Activated gamma-delta T cell treated with Interleukin-2 at 50 U/mL for 16 hours (primary cell): ENCODE results near the gene RAB7A.

ENCODE experiments used
- DNase-seq: peaks from one replicate; pipeline ENCODE4 v3.0.0-alpha.2; 2020

The RAB7A gene

DNA sequence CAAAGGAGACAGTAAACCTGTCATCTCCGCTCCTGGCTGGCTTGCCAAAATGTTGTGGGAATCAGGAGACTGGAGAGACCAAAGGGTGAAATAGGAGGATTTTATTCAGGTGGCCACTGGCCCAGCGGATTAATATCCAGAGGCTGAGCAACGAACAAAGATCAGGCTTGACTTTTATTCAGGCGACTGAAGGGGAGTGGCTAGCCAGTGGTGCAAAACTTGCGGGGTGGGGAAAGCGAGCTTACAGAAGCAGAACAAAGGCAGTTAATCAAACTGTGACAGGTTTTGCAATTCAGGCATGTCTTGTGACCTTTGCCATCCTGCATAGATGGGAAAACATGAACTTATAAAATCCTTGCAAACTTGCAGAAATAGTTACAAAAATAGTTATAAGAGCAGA lies 133.6 kb downstream of the RAB7A start:
- DNase-seq: no peak

GRCh38 chr3:128861491-128861890 lies 135.5 kb downstream of the RAB7A start:
- no peak for DNase-seq

DNA sequence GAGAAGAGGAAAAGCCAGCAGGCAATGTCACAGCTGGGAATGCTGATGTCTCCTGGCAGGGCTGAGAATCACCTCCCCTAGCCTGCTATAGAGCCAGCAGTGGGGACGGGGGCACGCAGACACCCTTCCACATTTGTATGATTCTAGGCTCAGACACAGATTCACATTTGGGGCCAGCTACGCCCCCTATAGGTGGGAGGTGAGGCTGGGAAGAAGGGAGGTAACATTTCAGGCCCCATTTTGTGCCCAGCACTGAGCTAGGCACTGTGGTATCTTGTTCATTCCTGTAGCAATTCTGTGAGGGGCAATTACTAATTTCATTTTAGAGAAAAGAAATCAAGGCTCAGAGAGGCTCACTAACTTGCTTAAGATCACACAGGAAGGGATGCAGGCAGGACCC lies 137.6 kb downstream of the RAB7A start:
- no peak for DNase-seq
